Large intestine (tissue), 3 donors: ENCODE results near the gene GRIK3. TPM values are rescaled to one million over a fixed set of nuclear protein-coding genes. Genes with fewer than 3 reads are reported as not detected.
"Not testable (repeated sequence)": the region's sequence is repeated elsewhere in the genome, so short reads cannot be mapped to it uniquely, and the experiment has no call there.

Experiments
- DNase-seq, 2 donors: peaks; one replicate each; pipeline versions ENCODE4 v3.0.0 to v3.0.0-alpha.2; 2013
- H3K27ac ChIP-seq: one replicate; pipeline ENCODE4 v1.5.1; 2013; ENCODE audit warnings: low read length
- H3K27me3 ChIP-seq: 2 replicates; pipeline ENCODE4 v1.6.1; 2013; ENCODE audit warnings: low read length; ENCODE audit not compliant: control insufficient read depth, insufficient read depth
- H3K36me3 ChIP-seq: 2 replicates; pipeline ENCODE4 v1.6.1; 2013; ENCODE audit warnings: low read length; ENCODE audit not compliant: control insufficient read depth, insufficient read depth
- H3K4me1 ChIP-seq: one replicate; pipeline ENCODE4 v1.6.1; 2013; ENCODE audit warnings: low read length; ENCODE audit not compliant: control insufficient read depth, insufficient read depth
- H3K4me3 ChIP-seq: one replicate; pipeline ENCODE4 v1.5.1; 2013; ENCODE audit warnings: low read length
- H3K9me3 ChIP-seq: one replicate; pipeline ENCODE4 v1.6.1; 2013; ENCODE audit warnings: mild to moderate bottlenecking, low read depth, low read length, moderate library complexity; ENCODE audit not compliant: control insufficient read depth
- WGBS: methylation state at CpG from one replicate; pipeline ENCODE4 v1.1.5; 2013; ENCODE audit warnings: low lambda C conversion rate; ENCODE audit not compliant: insufficient coverage; 5-methylcytosine and 5-hydroxymethylcytosine counted together
- polyA plus RNA-seq: library from polyadenylated mRNA; unstranded; fragments of 120-200 nt; gene quantifications from one replicate; pipeline ENCODE4 v1.2.1, GENCODE V29; 2013

GRIK3 gene
- polyA plus RNA-seq, 1 donor, result 4.5 TPM

GRCh38 chr1:36771660-36772284 is 262.5 kb downstream of the GRIK3 start:
- no peaks in the 10 kb centered on the region for H3K9me3 ChIP-seq
- no CpG with 5 or more reads among the region's 17 CpGs for WGBS
- DNase-seq, result no peak
- no peak overlapping the region for H3K4me3 ChIP-seq
- peaks cover 61% of the 10 kb centered on the region for H3K27me3 ChIP-seq
- no peaks in the 10 kb centered on the region for H3K4me1 ChIP-seq
- H3K36me3 ChIP-seq, result no peaks in the 10 kb centered on the region
- no peak overlapping the region for H3K27ac ChIP-seq

DNA sequence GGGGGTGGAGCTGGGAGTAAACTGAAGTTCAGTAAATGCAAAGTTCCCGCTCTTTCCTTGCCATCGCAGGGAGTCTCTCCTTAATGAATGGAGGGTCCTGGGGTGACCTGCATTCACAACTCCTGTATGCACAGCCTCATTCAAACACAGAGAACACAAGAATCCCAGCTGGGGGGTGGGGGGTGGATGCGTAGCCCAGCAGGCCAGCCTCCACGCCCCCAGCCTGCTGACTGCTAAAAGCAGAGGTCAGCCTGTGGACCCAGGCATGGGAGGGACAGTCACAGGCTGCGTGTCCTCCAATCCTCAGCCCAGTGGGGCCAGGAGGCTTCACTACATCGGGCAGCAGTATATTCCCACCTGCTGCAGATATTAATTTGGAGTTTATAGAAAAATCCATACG is 263.1 kb downstream of the GRIK3 start:
- H3K27ac ChIP-seq, result no peak overlapping the region
- H3K27me3 ChIP-seq, result peaks cover 61% of the 10 kb centered on the region
- WGBS, result no CpG with 5 or more reads among the region's 7 CpGs
- DNase-seq, result no peak
- H3K9me3 ChIP-seq, result no peaks in the 10 kb centered on the region
- no peaks in the 10 kb centered on the region for H3K4me1 ChIP-seq
- no peak overlapping the region for H3K4me3 ChIP-seq
- H3K36me3 ChIP-seq, result no peaks in the 10 kb centered on the region

GRCh38 chr1:36769886-36770830 is 264.2 kb downstream of the GRIK3 start:
- H3K27me3 ChIP-seq, result peaks cover 53% of the 10 kb centered on the region
- no peaks in the 10 kb centered on the region for H3K36me3 ChIP-seq
- WGBS, result no CpG with 5 or more reads among the region's 10 CpGs
- H3K4me3 ChIP-seq, result no peak overlapping the region
- DNase-seq, result no peak
- no peaks in the 10 kb centered on the region for H3K9me3 ChIP-seq
- no peaks in the 10 kb centered on the region for H3K4me1 ChIP-seq
- no peak overlapping the region for H3K27ac ChIP-seq

GRCh38 chr1:36768486-36769178 is 265.7 kb downstream of the GRIK3 start:
- Histone ChIP-seq H3K27ac (no peak overlapping the region), H3K9me3 (no peaks in the 10 kb centered on the region), H3K27me3 (peaks cover 40% of the 10 kb centered on the region), H3K4me1 (no peaks in the 10 kb centered on the region), H3K4me3 (no peak overlapping the region), H3K36me3 (no peaks in the 10 kb centered on the region)
- no CpG with 5 or more reads among the region's 14 CpGs for WGBS
- no peak for DNase-seq

DNA sequence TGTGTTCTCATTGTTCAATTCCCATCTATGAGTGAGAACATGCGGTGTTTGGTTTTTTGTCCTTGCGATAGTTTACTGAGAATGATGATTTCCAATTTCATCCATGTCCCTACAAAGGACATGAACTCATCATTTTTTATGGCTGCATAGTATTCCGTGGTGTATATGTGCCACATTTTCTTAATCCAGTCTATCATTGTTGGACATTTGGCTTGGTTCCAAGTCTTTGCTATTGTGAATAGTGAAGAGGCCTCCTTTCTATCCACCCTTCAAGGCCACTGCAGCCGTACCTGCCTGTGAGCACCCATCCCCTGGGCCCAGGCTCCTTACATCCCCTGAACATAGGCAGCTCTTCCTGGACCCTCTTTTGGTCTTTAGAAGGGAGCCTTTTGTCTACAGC is 266.9 kb downstream of the GRIK3 start:
- not testable (repeated sequence) for H3K36me3 ChIP-seq, H3K27ac ChIP-seq, DNase-seq, H3K9me3 ChIP-seq, H3K4me1 ChIP-seq, H3K4me3 ChIP-seq
- peaks cover 29% of the 10 kb centered on the region for H3K27me3 ChIP-seq
- no CpG with 5 or more reads among the region's 4 CpGs for WGBS

GRCh38 chr1:36766481-36766880 is 267.8 kb downstream of the GRIK3 start:
- no peak overlapping the region for H3K27ac ChIP-seq
- peaks cover 22% of the 10 kb centered on the region for H3K27me3 ChIP-seq
- H3K9me3 ChIP-seq, result peaks cover 3% of the 10 kb centered on the region
- H3K4me1 ChIP-seq, result no peaks in the 10 kb centered on the region
- no peaks in the 10 kb centered on the region for H3K36me3 ChIP-seq
- H3K4me3 ChIP-seq, result no peak overlapping the region
- WGBS, result no CpG with 5 or more reads among the region's 4 CpGs
- no peak for DNase-seq

GRCh38 chr1:36765785-36766300 is 268.5 kb downstream of the GRIK3 start:
- DNase-seq, result no peak
- no peaks in the 10 kb centered on the region for H3K4me1 ChIP-seq
- WGBS, result no CpG with 5 or more reads among the region's 5 CpGs
- H3K27ac ChIP-seq, result no peak overlapping the region
- no peaks in the 10 kb centered on the region for H3K36me3 ChIP-seq
- H3K27me3 ChIP-seq, result peaks cover 17% of the 10 kb centered on the region
- peaks cover 3% of the 10 kb centered on the region for H3K9me3 ChIP-seq
- H3K4me3 ChIP-seq, result no peak overlapping the region

- no peaks in the 10 kb centered on the region for H3K4me1 ChIP-seq
- DNase-seq, result no peak
- no CpG with 5 or more reads among the region's 2 CpGs for WGBS
- no peaks in the 10 kb centered on the region for H3K36me3 ChIP-seq
- H3K9me3 ChIP-seq, result peaks cover 3% of the 10 kb centered on the region
- H3K27ac ChIP-seq, result no peak overlapping the region
- no peak overlapping the region for H3K4me3 ChIP-seq
- H3K27me3 ChIP-seq, result peaks cover 6% of the 10 kb centered on the region
Observed at GRCh38 chr1:36764798-36765197, 269.5 kb downstream of the GRIK3 start.

- Histone ChIP-seq H3K27me3 (peaks cover under 1% of the 10 kb centered on the region), H3K27ac (no peak overlapping the region), H3K4me3 (no peak overlapping the region), H3K9me3 (peaks cover 3% of the 10 kb centered on the region), H3K4me1 (no peaks in the 10 kb centered on the region), H3K36me3 (no peaks in the 10 kb centered on the region)
- WGBS, result no CpG with 5 or more reads among the region's 10 CpGs
- DNase-seq, result no peak
Observed at GRCh38 chr1:36763771-36764170, 270.5 kb downstream of the GRIK3 start.

- Histone ChIP-seq H3K4me3 (no peak overlapping the region), H3K27ac (no peak overlapping the region), H3K9me3 (peaks cover 3% of the 10 kb centered on the region), H3K36me3 (no peaks in the 10 kb centered on the region), H3K4me1 (no peaks in the 10 kb centered on the region), H3K27me3 (no peaks in the 10 kb centered on the region)
- WGBS, result no CpG with 5 or more reads among the region's 3 CpGs
- no peak for DNase-seq
Observed at GRCh38 chr1:36762174-36762573, 272.1 kb downstream of the GRIK3 start.
